ENCODE measurements around the gene ADTRP.

- TF ChIP-seq EZH2phosphoT487 (IDR thresholded peaks at IDR 0.05; ENCODE audit: insufficient read depth, low read depth) = no peak
- no peak for TF ChIP-seq EZH2 (IDR thresholded peaks at IDR 0.05; ENCODE audit: insufficient read depth, poor library complexity, severe bottlenecking)
Measured at GRCh38 chr6:11784341-11784740, 5.7 kb upstream of the ADTRP start.
